Skeletal muscle satellite cell (primary cell): ENCODE data around the gene RYR3.
"Not testable (repeated sequence)": the region's sequence is repeated elsewhere in the genome, so short reads cannot be mapped to it uniquely, and the experiment has no call there.

Experiments used
- H3K27me3 ChIP-seq: 2 replicates; pipeline ENCODE4 v1.7.0; 2013; ENCODE audit warnings: low read length; ENCODE audit not compliant: control insufficient read depth, insufficient read depth
- H3K36me3 ChIP-seq: 2 replicates; pipeline ENCODE4 v1.7.0; 2013; ENCODE audit warnings: mild to moderate bottlenecking, control low read depth, low read length; ENCODE audit not compliant: insufficient read depth
- H3K4me1 ChIP-seq: 2 replicates; pipeline ENCODE4 v1.7.0; 2013; ENCODE audit warnings: low read length; ENCODE audit not compliant: control insufficient read depth, insufficient read depth
- H3K4me2 ChIP-seq: 2 replicates; pipeline ENCODE4 v1.7.0; 2013; ENCODE audit warnings: mild to moderate bottlenecking, low read length
- H3K4me3 ChIP-seq: 2 replicates; pipeline ENCODE4 v1.7.0; 2013; ENCODE audit warnings: low read length
- H3K9ac ChIP-seq: 2 replicates; pipeline ENCODE4 v1.7.0; 2013; ENCODE audit warnings: mild to moderate bottlenecking, low read depth, low read length, moderate library complexity
- H3K9me3 ChIP-seq: replicated peaks from 2 replicates; pipeline ENCODE4 v1.7.0; 2013; ENCODE audit warnings: mild to moderate bottlenecking, control low read depth, low read length

Gene RYR3

DNA sequence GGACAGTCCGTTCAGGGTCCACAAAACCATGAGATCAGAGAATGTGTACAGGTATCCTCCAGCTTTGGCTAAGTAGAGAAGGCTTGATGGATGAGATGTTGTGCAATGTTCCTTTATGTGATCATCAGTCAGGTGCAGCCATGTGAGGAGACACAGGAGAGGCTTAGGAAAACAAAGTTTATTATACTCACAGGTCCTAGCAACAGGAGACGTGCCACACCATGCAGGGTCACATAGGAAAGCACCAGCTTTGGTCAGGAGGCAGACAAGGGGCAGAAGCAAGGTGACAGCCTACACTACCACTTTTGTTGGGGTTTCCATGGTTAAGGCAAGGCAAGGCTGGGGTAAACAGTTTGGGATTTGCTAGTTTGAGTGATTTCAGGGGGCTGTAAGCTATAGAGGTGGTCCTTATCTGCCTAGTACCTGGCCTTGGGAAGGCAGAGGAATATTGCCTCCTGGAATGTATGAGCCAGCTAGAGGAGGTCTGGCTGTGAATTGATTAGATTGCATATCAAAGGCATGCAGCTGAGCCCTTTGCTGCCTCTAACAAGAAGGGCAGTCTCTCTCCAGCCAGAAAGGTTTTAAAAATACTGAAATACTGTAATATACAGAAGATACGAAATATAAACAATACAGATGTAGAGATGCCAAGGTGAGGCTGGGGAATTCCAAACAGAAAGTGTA is 248.6 kb downstream of the RYR3 start:
- no peak overlapping the region for H3K4me2 ChIP-seq
- peaks cover 20% of the 10 kb centered on the region for H3K27me3 ChIP-seq
- H3K9me3 ChIP-seq = no peaks in the 10 kb centered on the region
- H3K9ac ChIP-seq = no peak overlapping the region
- no peaks in the 10 kb centered on the region for H3K4me1 ChIP-seq
- no peaks in the 10 kb centered on the region for H3K36me3 ChIP-seq
- H3K4me3 ChIP-seq = no peak overlapping the region

DNA sequence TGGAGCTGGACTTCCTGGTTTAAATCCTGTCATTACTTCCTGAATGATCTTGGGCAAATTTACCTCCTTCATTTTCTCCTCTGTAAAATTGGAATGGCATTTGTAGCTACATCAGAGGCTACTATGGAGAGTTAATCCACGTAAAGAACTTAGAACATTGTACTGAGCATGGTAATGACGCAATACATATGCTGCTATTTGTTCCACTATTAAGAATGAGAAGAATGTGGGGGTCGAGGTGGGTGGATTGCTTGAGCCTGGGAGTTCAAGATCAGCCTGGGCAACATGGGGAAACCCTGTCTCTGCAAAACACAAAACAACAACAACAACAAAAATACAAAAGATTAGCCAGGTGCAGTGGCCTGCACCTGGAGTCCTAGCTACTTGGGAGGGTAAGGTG is 250.6 kb downstream of the RYR3 start:
- no peak overlapping the region for H3K4me3 ChIP-seq
- no peaks in the 10 kb centered on the region for H3K9me3 ChIP-seq

DNA sequence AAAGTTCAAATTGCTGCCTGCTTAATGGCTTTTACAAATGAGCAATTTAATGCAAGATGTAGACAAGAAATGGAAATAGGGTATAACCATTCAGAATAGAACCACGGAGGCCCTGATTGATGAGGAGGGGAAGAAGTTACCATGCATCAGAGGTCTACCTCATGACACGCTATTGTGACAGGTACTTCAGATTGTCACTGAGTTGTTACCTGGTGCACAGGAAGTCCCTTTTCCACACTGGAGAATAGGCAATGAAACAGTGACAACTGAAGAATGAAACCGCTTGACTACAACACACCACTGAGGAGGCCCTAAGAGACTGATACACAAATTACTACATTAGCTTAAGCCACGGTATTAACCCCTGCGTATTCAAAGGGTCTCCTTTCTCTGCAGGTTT is 251.2 kb downstream of the RYR3 start:
- Histone ChIP-seq H3K9ac (no peak overlapping the region), H3K4me3 (no peak overlapping the region), H3K4me1 (peaks cover 3% of the 10 kb centered on the region), H3K27me3 (peaks cover 17% of the 10 kb centered on the region), H3K4me2 (no peak overlapping the region), H3K36me3 (no peaks in the 10 kb centered on the region), H3K9me3 (no peaks in the 10 kb centered on the region)

More for the DNA sequence above, 250.6 kb downstream of the RYR3 start:
- H3K9ac ChIP-seq = no peak overlapping the region
- H3K36me3 ChIP-seq = no peaks in the 10 kb centered on the region
- H3K27me3 ChIP-seq = peaks cover 17% of the 10 kb centered on the region
- peaks cover 3% of the 10 kb centered on the region for H3K4me1 ChIP-seq
- H3K4me2 ChIP-seq = no peak overlapping the region

DNA sequence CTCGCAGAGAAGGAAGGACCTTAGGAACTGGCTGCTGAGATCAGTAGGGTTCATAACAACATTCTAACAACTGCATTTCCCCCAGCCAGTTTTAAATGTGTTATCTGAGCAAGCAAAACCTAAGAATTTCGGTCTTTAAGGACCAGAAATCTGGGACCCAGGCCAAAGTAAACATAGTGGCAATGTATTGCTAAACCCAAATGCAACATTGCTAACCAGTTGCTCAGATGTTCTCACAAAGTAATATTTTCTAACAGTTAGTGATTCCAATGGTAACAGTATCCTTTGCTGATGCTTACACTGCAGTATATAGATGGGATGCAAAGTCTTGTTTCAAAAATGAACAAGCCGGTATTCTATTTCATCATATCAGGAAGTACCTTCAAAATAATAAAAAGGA is 254.3 kb downstream of the RYR3 start:
- peaks cover 12% of the 10 kb centered on the region for H3K27me3 ChIP-seq
- H3K4me3 ChIP-seq = no peak overlapping the region
- H3K4me2 ChIP-seq = no peak overlapping the region
- H3K9me3 ChIP-seq = no peaks in the 10 kb centered on the region
- no peak overlapping the region for H3K9ac ChIP-seq
- peaks cover 3% of the 10 kb centered on the region for H3K4me1 ChIP-seq
- no peaks in the 10 kb centered on the region for H3K36me3 ChIP-seq

DNA sequence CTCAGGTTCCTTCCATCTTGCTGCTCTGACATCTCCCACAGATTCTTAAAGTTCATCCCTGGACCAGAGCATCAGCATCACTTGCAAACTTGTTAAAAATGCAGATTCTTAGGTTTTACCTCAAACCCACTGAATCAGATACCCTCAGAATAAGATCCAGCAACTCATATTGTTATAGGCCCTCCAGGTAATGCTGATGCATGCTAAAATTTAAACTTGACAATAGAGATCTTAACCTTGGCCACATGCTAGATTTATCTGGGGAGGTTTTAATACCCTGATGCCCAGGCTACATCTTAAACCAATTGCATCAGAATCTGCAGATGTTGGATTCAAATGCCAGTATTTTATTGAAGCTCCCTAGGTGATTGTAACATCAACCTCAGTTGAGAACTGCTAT is 256.9 kb downstream of the RYR3 start:
- Histone ChIP-seq H3K9ac (no peak overlapping the region), H3K36me3 (no peaks in the 10 kb centered on the region), H3K4me3 (no peak overlapping the region)

DNA sequence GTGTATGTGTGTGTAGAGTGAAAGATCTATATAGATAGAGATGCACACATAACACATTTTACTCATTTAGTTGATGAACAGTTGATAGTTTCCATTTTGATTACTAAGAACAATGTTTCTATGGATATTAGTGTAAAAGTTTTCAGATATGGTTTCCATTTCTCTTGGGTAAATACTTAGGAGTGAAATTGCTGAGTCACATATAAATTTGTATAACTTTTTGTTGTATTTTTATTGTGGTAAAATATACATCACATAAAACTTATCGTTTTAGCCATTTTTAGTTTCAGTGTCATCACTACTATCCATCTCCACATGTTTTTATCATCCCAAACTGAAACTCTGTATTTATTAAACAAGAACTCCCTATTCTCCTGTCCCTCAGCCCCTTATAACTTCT is 258.3 kb downstream of the RYR3 start:
- Histone ChIP-seq H3K4me1 (peaks cover 3% of the 10 kb centered on the region), H3K9ac (no peak overlapping the region), H3K9me3 (no peaks in the 10 kb centered on the region), H3K36me3 (no peaks in the 10 kb centered on the region), H3K4me2 (no peak overlapping the region), H3K27me3 (peaks cover 7% of the 10 kb centered on the region), H3K4me3 (no peak overlapping the region)

More for the DNA sequence above, 256.9 kb downstream of the RYR3 start:
- no peaks in the 10 kb centered on the region for H3K9me3 ChIP-seq
- H3K27me3 ChIP-seq = peaks cover 12% of the 10 kb centered on the region
- H3K4me2 ChIP-seq = no peak overlapping the region
- peaks cover 3% of the 10 kb centered on the region for H3K4me1 ChIP-seq

DNA sequence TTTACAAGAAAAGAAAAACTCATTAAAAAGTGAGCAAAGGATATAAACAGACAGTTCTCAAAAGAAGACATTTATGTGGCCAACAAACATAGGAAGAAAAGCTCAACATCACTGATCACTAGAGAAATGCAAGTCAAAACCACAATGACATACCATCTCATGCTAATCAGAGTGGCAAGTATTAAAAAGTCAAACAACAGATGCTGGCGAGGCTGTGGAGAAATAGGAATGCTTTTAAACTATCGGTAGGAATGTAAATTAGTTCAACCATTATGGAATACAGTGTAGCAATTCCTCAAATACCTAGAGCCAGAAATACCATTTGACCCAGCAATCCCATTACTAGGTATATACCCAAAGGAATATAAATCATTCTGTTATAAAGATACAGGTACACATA is 267.1 kb downstream of the RYR3 start:
- H3K36me3 ChIP-seq, H3K27me3 ChIP-seq, H3K9me3 ChIP-seq, H3K9ac ChIP-seq, H3K4me2 ChIP-seq, H3K4me3 ChIP-seq: not testable (repeated sequence)
- H3K4me1 ChIP-seq = peaks cover 15% of the 10 kb centered on the region

DNA sequence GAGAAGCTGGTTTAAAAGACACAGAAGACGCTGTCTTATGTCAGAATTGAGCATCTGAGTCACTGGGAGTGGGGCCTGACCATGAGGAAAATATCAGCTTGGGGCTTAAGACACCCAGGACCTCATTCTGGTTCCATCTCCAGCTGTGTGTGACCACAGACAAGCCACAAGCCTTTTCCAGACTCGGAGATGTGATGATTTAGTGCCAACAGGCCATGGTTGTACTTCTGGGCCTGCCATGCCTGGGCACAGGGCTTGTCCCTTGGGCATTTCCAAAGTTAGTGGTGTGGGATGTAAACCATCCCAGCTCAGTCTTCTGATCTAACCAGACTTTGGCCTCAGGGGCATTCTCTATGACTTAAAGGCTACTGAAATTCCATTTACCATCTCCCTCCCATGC is 269.8 kb downstream of the RYR3 start:
- no peak overlapping the region for H3K9ac ChIP-seq
- H3K4me1 ChIP-seq = peaks cover 20% of the 10 kb centered on the region

DNA sequence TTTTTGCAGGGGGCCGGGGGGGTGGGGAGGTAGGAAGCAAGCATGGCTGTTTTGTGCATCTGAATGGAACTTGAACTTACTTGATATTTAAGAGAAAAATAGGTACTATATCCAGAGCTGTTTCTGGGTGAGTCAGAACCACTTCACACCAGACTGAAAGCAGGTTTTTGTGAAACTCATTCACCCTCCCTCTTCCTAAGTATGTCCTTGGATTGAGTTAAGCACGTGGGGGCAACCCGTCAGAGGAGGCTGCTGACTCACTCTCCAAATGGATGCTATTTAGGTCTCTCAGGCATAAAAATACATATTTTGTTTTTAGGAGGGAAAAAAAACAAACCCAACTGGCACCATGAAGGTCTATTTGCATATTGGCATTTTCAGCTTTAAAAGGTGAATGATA is 270.3 kb downstream of the RYR3 start:
- H3K4me2 ChIP-seq = no peak overlapping the region
- H3K4me1 ChIP-seq = peaks cover 20% of the 10 kb centered on the region
- no peaks in the 10 kb centered on the region for H3K27me3 ChIP-seq
- no peak overlapping the region for H3K9ac ChIP-seq
- no peaks in the 10 kb centered on the region for H3K36me3 ChIP-seq
- no peaks in the 10 kb centered on the region for H3K9me3 ChIP-seq
- H3K4me3 ChIP-seq = no peak overlapping the region

More for the DNA sequence above, 269.8 kb downstream of the RYR3 start:
- Histone ChIP-seq H3K9me3 (no peaks in the 10 kb centered on the region), H3K36me3 (no peaks in the 10 kb centered on the region), H3K4me3 (no peak overlapping the region), H3K4me2 (no peak overlapping the region), H3K27me3 (no peaks in the 10 kb centered on the region)

DNA sequence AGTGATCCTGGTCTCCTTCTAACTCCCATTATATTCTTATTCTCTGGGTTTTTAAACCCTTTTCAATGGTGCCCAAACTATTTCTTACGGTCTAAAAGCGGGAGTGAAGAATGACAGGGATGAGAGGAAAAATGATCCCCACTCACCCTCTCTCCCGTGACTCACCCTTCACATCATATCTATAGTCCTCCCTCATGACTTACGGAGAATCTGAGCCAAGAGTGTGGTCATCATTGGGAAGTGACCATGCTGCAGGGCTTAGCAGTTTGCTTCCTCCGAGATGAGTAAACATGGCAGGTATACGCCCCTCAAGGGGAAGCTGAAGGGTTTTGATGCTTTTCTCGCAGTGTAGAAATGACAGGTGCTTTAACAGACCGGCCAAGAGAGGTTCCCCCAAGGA is 274.0 kb downstream of the RYR3 start:
- Histone ChIP-seq H3K36me3 (no peaks in the 10 kb centered on the region), H3K4me3 (no peak overlapping the region), H3K9ac (no peak overlapping the region), H3K4me1 (peaks cover 29% of the 10 kb centered on the region), H3K4me2 (no peak overlapping the region), H3K9me3 (no peaks in the 10 kb centered on the region), H3K27me3 (no peaks in the 10 kb centered on the region)

DNA sequence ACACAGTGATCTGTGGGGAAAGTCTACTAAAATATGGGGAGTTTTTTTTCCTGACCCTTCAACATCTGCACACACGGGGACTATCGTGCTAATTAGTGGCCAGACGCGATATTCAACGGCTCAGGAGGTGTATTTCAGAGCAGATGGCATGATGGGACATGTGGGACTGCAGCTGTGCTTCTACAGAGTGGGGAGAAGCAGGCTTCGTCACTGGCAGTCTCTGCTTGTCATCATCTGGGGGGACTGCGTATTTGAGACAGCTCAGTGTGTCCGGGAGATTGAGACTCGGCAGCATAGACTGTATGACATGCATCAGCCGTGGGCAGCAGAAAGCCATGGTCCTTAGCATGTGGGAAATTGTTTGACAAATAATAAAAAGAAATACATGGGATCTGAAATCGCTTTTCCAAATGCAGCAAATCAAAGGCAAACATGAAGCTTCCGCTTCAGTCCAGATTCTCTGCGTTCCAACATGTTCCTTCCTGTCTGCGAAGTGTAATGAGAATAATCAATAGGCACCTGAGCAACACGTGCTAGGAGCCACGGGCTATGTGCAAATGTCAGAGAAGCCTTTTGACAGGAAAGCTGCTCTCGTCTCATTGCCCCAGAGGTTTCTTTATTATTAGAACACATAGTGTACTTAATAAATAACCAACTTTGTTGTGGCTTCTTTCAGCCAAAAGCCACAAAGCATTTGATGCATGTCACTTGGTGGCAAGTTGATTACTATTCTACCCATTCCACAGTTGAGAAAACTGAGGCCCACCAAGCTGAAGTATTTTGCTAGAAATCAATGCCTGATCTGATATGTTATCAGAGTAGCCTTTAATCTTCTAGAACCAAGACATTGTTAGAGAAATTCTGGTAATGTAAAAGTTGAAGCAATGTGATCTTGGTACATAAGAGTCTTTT is 276.3 kb downstream of the RYR3 start:
- Histone ChIP-seq H3K9me3 (no peaks in the 10 kb centered on the region), H3K4me1 (peaks cover 14% of the 10 kb centered on the region), H3K27me3 (no peaks in the 10 kb centered on the region), H3K4me2 (no peak overlapping the region), H3K36me3 (no peaks in the 10 kb centered on the region), H3K9ac (no peak overlapping the region), H3K4me3 (no peak overlapping the region)
